Stomach smooth muscle (tissue), 2 donors: ENCODE data around the gene LEKR1.
"Not testable (repeated sequence)": the region's sequence is repeated elsewhere in the genome, so short reads cannot be mapped to it uniquely, and the experiment has no call there.

Source experiments
- H3K27ac ChIP-seq: one replicate; pipeline ENCODE4 v1.7.0; 2013; ENCODE audit warnings: mild to moderate bottlenecking, low read length, inconsistent platforms
- H3K27me3 ChIP-seq, 2 donors: one replicate each; pipeline ENCODE4 v1.7.0; 2013; ENCODE audit warnings: low read length in 2 of 2; ENCODE audit not compliant: insufficient read depth in 2 of 2, control insufficient read depth in 1 of 2
- H3K36me3 ChIP-seq, 2 donors: one replicate each; pipeline ENCODE4 v1.7.0; 2013; ENCODE audit warnings: low read length in 2 of 2; ENCODE audit not compliant: control insufficient read depth in 2 of 2, insufficient read depth in 2 of 2
- H3K4me1 ChIP-seq: one replicate; pipeline ENCODE4 v1.7.0; 2013; ENCODE audit warnings: low read length; ENCODE audit not compliant: control insufficient read depth, insufficient read depth
- H3K4me3 ChIP-seq, 2 donors: one replicate each; pipeline ENCODE4 v1.7.0; 2013; ENCODE audit warnings: low read length in 2 of 2
- H3K9ac ChIP-seq, 2 donors: one replicate each; pipeline ENCODE4 v1.7.0; 2013; ENCODE audit warnings: low read length in 2 of 2, mild to moderate bottlenecking in 1 of 2
- H3K9me3 ChIP-seq, 2 donors: one replicate each; pipeline ENCODE4 v1.7.0; 2013; ENCODE audit warnings: low read length in 2 of 2; ENCODE audit not compliant: control insufficient read depth in 2 of 2
- donor health status: healthy.
- donor health status: Pancreatic carcinoma.

Gene LEKR1

GRCh38 chr3:156873906-156874305, 47.8 kb downstream of the LEKR1 start:
- Histone ChIP-seq H3K27me3 (no peaks in the 10 kb centered on the region), H3K4me3 (no peak overlapping the region), H3K27ac (no peak overlapping the region), H3K9me3 (no peaks in the 10 kb centered on the region), H3K36me3 (no peaks in the 10 kb centered on the region), H3K4me1 (no peaks in the 10 kb centered on the region), H3K9ac (no peak overlapping the region)

- not testable (repeated sequence) for H3K27ac ChIP-seq, H3K4me1 ChIP-seq, H3K9me3 ChIP-seq, H3K9ac ChIP-seq, H3K36me3 ChIP-seq, H3K27me3 ChIP-seq, H3K4me3 ChIP-seq
These were observed 53.3 kb downstream of the LEKR1 start for GRCh38 chr3:156879491-156879890.

- Histone ChIP-seq H3K4me1 (no peaks in the 10 kb centered on the region), H3K36me3 (no peaks in the 10 kb centered on the region), H3K27ac (no peak overlapping the region), H3K4me3 (no peak overlapping the region), H3K27me3 (no peaks in the 10 kb centered on the region), H3K9me3 (no peaks in the 10 kb centered on the region), H3K9ac (no peak overlapping the region)
These were observed 59.6 kb downstream of the LEKR1 start for GRCh38 chr3:156885761-156886160.

GRCh38 chr3:156888176-156888575, 62.0 kb downstream of the LEKR1 start:
- Histone ChIP-seq H3K9me3 (no peaks in the 10 kb centered on the region), H3K36me3 (no peaks in the 10 kb centered on the region), H3K27ac (no peak overlapping the region), H3K27me3 (no peaks in the 10 kb centered on the region), H3K9ac (no peak overlapping the region), H3K4me1 (no peaks in the 10 kb centered on the region), H3K4me3 (no peak overlapping the region)

- Histone ChIP-seq H3K9me3 (no peaks in the 10 kb centered on the region), H3K27me3 (no peaks in the 10 kb centered on the region), H3K4me3 (no peak overlapping the region), H3K36me3 (no peaks in the 10 kb centered on the region), H3K9ac (no peak overlapping the region), H3K4me1 (no peaks in the 10 kb centered on the region), H3K27ac (no peak overlapping the region)
These were observed 62.4 kb downstream of the LEKR1 start for GRCh38 chr3:156888576-156888975.

GRCh38 chr3:156892701-156893100, 66.5 kb downstream of the LEKR1 start:
- H3K4me1 ChIP-seq: no peaks in the 10 kb centered on the region
- no peaks in the 10 kb centered on the region for H3K27me3 ChIP-seq
- no peak overlapping the region for H3K27ac ChIP-seq
- no peaks in the 10 kb centered on the region for H3K36me3 ChIP-seq
- no peak overlapping the region for H3K4me3 ChIP-seq
- H3K9me3 ChIP-seq: no peaks in the 10 kb centered on the region
- no peak overlapping the region for H3K9ac ChIP-seq

GRCh38 chr3:156895374-156895773, 69.2 kb downstream of the LEKR1 start:
- H3K27me3 ChIP-seq: not testable (repeated sequence)

GRCh38 chr3:156897851-156898250, 71.7 kb downstream of the LEKR1 start:
- not testable (repeated sequence) for H3K9me3 ChIP-seq, H3K27ac ChIP-seq, H3K9ac ChIP-seq, H3K4me3 ChIP-seq, H3K27me3 ChIP-seq, H3K4me1 ChIP-seq, H3K36me3 ChIP-seq

More at GRCh38 chr3:156895374-156895773, 69.2 kb downstream of the LEKR1 start:
- H3K4me1 ChIP-seq, H3K9me3 ChIP-seq, H3K27ac ChIP-seq, H3K36me3 ChIP-seq, H3K4me3 ChIP-seq, H3K9ac ChIP-seq: not testable (repeated sequence)

GRCh38 chr3:156898296-156898880, 72.2 kb downstream of the LEKR1 start:
- H3K27me3 ChIP-seq: no peaks in the 10 kb centered on the region
- H3K36me3 ChIP-seq: no peaks in the 10 kb centered on the region
- no peaks in the 10 kb centered on the region for H3K9me3 ChIP-seq
- H3K27ac ChIP-seq: no peak overlapping the region
- H3K4me1 ChIP-seq: no peaks in the 10 kb centered on the region
- no peak overlapping the region for H3K9ac ChIP-seq
- no peak overlapping the region for H3K4me3 ChIP-seq

- Histone ChIP-seq H3K9me3 (no peaks in the 10 kb centered on the region), H3K9ac (no peak overlapping the region), H3K4me1 (no peaks in the 10 kb centered on the region), H3K27me3 (no peaks in the 10 kb centered on the region), H3K4me3 (no peak overlapping the region), H3K27ac (no peak overlapping the region), H3K36me3 (no peaks in the 10 kb centered on the region)
These were observed 73.8 kb downstream of the LEKR1 start for GRCh38 chr3:156899951-156900350.

GRCh38 chr3:156902916-156903315, 76.8 kb downstream of the LEKR1 start:
- Histone ChIP-seq H3K36me3 (no peaks in the 10 kb centered on the region), H3K27ac (no peak overlapping the region), H3K9me3 (no peaks in the 10 kb centered on the region), H3K4me1 (no peaks in the 10 kb centered on the region), H3K27me3 (no peaks in the 10 kb centered on the region), H3K9ac (no peak overlapping the region), H3K4me3 (no peak overlapping the region)
